Activated T-helper 2 cell treated with anti-CD3 and anti-CD28 coated beads, Interferon-gamma antibody, Interleukin-2, Interleukin-4, amounts not matched to agents 10 μg/mL and 5 μg/mL and 100 μg/mL, durations not matched to agents 14 hours and 24 hours and 36 hours (primary cell): Measurements from ENCODE around the gene S100A9. TPM values are rescaled to one million over a fixed set of nuclear protein-coding genes. Genes with fewer than 3 reads are reported as not detected.
"Not testable (repeated sequence)": the region's sequence is repeated elsewhere in the genome, so short reads cannot be mapped to it uniquely, and the experiment has no call there.

ENCODE experiments used
- DNase-seq: peaks from one replicate; pipeline ENCODE4 v3.0.0; 2021; ENCODE audit warnings: low spot score
- H3K27ac Mint-ChIP-seq: one replicate; pipeline ENCODE4 v1.8.0; 2021; ENCODE audit warnings: mixed read lengths
- H3K27me3 Mint-ChIP-seq: one replicate; pipeline ENCODE4 v1.8.0; 2021; ENCODE audit warnings: low read depth, mixed read lengths
- H3K36me3 Mint-ChIP-seq: one replicate; pipeline ENCODE4 v1.8.0; 2021; ENCODE audit warnings: low read depth, mixed read lengths
- H3K4me1 Mint-ChIP-seq: one replicate; pipeline ENCODE4 v1.8.0; 2021; ENCODE audit warnings: low read depth, mixed read lengths
- H3K4me3 Mint-ChIP-seq: one replicate; pipeline ENCODE4 v1.8.0; 2021; ENCODE audit warnings: low read depth, mild to moderate bottlenecking, moderate library complexity, mixed read lengths
- H3K9me3 Mint-ChIP-seq: one replicate; pipeline ENCODE4 v1.8.0; 2021; ENCODE audit warnings: mixed read lengths
- intact Hi-C: fragments of 100-400 bp; cut with micrococcal nuclease; formaldehyde crosslinking; loops from one replicate; pipeline ENCODE4 v1.15.1; 2023
- total RNA-seq: library from RNA; stranded (reverse); gene quantifications from 2 replicates; pipeline ENCODE4 v1.2.3, GENCODE V29; 2022

Gene S100A9
- total RNA-seq, result not detected in 2 replicates

DNA sequence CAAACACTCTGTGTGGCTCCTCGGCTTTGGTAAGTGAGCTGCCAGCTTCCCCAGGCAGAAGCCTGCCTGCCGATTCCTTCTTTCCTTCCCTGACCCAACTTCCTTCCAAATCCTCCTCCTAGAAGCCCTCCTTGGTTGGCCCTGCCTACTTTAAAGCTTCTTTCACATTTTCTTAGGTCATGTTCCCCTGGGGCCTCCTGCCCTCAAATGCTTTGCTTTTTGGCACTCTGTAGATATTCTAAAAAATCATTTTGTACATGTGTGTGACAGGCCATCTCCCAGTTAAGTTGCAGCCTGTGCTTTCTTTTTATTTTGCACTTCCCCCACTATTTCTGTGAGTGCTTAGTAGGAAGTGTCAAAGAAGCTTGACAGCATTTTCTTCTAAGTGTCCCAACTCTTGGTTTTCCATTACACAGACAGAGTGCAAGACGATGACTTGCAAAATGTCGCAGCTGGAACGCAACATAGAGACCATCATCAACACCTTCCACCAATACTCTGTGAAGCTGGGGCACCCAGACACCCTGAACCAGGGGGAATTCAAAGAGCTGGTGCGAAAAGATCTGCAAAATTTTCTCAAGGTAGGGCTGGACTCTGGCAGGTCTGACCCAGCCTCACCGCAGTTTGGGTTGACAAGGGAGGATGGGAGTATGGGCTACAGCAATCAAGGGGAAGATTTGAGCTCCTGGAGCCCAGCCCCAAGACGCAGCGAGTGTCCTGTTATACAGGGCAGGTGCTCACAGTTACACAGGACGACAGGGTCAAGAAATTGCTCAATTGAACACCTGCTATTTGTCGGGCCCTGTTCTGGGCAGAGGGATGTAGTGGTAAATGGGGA, at the start of gene S100A9:
S100A9 (plus strand) TSS at position 2 of the 838 bp plus-strand sequence; CDS start at position 432, 430 bp downstream.
- H3K27ac Mint-ChIP-seq, result no peak within 1 kb of the TSS
- DNase-seq, result no peak
- no peak within 1 kb of the TSS for H3K4me3 Mint-ChIP-seq
- H3K36me3 Mint-ChIP-seq, result no peaks in the 10 kb centered on the region
- no peaks in the 10 kb centered on the region for H3K27me3 Mint-ChIP-seq
- intact Hi-C loops, result loop anchor here (10.0 kb wide), 1 partner anchor 47 kb away; no protein-coding TSS in a partner anchor
- H3K4me1 Mint-ChIP-seq, result no peaks in the 10 kb centered on the region
- H3K9me3 Mint-ChIP-seq, result no peaks in the 10 kb centered on the region

DNA sequence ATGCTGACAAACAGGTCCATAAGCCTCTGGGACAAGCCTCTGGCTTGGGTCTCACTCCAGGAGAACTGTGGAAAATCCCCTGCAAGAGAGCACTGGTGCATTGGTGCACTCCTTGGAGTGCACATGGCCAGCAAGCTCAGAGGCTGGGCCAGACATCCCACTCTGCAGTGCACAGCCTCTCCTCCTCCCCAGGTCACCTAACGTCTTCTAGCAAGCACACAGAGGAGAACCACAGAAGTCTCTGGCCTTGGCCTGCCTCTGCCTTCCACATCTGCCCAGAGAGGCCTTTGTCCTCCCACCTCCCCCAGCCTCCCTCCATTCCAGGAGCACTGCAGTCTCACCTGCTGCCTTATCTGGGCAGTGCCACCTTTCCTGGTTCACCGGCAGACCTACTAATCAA, 49.1 kb upstream of the S100A9 start:
- H3K27me3 Mint-ChIP-seq, result peaks cover 5% of the 10 kb centered on the region

DNA sequence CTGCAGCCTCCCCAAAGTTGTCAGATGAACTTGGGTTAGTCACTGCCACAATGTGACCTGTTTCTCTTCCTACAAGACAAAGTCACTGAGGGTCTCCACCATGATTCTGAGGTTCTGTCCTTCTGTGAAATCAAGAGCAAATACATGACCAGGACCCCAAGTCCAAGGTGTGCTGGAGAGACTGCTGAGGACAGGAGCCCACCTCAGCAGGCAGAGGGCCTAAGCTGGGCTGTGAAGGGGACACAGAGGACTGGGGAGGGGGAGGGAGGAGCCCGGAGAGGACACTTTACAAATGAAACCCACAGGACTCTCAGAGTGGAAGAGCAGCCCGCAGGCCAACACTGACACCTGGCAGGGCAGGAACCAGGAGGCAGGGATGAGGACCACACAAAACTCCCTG, 48.2 kb upstream of the S100A9 start:
- H3K27ac Mint-ChIP-seq, result no peak overlapping the region
- H3K4me3 Mint-ChIP-seq, result no peak overlapping the region
- no peaks in the 10 kb centered on the region for H3K9me3 Mint-ChIP-seq
- H3K36me3 Mint-ChIP-seq, result no peaks in the 10 kb centered on the region
- no peaks in the 10 kb centered on the region for H3K4me1 Mint-ChIP-seq
- intact Hi-C loops, result no loop called here
- DNase-seq, result no peak
- peaks cover 5% of the 10 kb centered on the region for H3K27me3 Mint-ChIP-seq

More for the DNA sequence above, 49.1 kb upstream of the S100A9 start:
- no peak for DNase-seq
- H3K36me3 Mint-ChIP-seq, result no peaks in the 10 kb centered on the region
- no peaks in the 10 kb centered on the region for H3K4me1 Mint-ChIP-seq
- no peak overlapping the region for H3K4me3 Mint-ChIP-seq
- no peak overlapping the region for H3K27ac Mint-ChIP-seq
- no peaks in the 10 kb centered on the region for H3K9me3 Mint-ChIP-seq
- intact Hi-C loops, result no loop called here

DNA sequence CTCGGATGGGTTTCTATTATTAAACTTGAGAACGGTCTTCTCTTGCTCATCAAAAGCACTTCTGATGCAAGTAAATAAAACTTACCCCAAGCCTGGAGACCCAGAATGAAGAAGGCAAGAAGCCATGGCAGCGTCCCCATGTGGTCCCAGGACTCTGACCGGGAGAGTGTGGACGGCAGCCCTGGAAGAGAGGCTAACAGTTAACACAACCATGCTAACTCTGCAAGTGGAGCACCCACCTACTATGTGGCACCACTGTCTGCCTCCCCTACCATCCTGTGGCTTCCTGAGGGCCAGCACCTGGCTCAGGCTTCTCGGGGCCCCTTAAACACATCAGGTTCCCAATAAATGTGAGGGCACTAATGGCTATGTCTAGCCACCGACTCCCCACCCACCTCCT, 47.1 kb upstream of the S100A9 start:
- Mint-ChIP-seq H3K36me3 (no peaks in the 10 kb centered on the region), H3K4me1 (no peaks in the 10 kb centered on the region), H3K4me3 (no peak overlapping the region), H3K27ac (no peak overlapping the region), H3K27me3 (peaks cover 4% of the 10 kb centered on the region), H3K9me3 (no peaks in the 10 kb centered on the region)
- intact Hi-C loops, result no loop called here
- no peak for DNase-seq

DNA sequence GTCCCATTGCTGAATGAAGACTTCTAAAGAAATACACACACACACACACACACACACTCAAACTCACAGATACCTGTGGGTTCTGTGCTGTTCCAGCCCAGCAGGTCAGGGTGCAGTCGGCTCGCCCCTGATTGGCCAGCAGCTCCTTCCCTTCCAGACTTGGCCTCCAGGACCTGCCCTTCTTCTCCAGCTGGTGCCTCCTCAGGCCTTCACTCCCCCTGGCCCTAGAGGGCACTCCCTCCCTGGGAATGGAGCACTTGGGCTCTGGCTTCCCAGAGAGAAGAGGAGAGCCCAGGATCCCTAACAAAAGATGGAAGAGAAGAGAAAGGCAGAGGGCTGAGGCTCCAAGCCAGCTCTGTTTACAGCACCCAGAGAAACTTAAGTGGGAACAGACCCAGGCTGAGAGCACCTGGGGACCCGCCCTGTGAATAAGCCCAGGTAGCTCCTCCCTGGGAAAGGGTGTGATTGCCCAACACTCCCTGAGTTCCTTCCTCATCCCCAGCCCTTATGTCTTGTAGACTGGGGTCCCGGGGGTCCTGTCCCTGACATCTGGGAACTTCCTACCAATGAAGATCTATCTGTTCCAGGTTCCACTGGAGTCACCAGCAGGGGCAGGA, 45.0 kb upstream of the S100A9 start, which contains the start of gene PGLYRP3:
PGLYRP3 (minus strand) TSS at position 383 of the 617 bp plus-strand sequence. CDS start 2,287 bp downstream, outside the sequence.
- Mint-ChIP-seq H3K36me3 (no peaks in the 10 kb centered on the region), H3K27me3 (peaks cover 12% of the 10 kb centered on the region), H3K4me3 (no peak within 1 kb of the TSS), H3K4me1 (no peaks in the 10 kb centered on the region), H3K27ac (no peak within 1 kb of the TSS), H3K9me3 (no peaks in the 10 kb centered on the region)
- no peak for DNase-seq
- intact Hi-C loops, result no loop called here

DNA sequence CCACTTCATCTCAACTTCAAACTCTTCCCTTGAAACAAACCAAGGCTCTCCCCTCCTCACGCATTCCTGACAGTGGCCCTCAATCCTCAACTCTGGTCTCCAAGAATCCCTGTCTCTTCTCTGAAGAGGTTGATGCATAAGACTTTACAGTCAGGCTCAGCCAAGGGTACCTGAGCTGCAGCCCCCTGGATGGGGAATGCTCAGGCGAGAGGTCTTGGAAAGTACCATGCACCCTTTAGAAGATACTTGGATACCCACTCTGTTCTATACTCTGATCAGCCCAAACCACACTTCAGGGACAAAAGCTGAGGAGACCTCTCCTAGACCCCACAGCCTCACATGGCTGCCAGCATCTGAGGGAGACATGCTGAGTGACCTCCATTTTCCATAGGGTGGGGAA, 44.4 kb upstream of the S100A9 start:
- Mint-ChIP-seq H3K27ac (no peak overlapping the region), H3K4me3 (no peak overlapping the region), H3K27me3 (peaks cover 14% of the 10 kb centered on the region), H3K4me1 (no peaks in the 10 kb centered on the region), H3K9me3 (no peaks in the 10 kb centered on the region), H3K36me3 (no peaks in the 10 kb centered on the region)
- no peak for DNase-seq
- intact Hi-C loops, result no loop called here

DNA sequence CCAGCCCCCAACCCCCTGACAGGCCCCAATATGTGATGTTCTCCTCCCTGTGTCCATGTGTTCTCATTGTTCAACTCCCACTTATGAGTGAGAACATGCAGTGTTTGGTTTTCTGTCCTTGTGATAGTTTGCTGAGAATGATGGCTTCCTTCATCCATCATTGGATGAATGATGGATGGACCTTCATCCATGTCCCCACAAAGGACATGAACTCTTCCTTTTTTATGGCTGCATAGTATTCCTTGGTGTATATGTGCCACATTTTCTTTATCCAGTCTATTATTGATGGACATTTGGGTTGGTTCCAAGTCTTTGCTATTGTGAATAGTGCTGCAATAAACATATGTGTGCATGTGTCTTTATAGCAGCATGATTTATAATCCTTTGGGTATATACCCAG, 43.3 kb upstream of the S100A9 start:
- H3K9me3 Mint-ChIP-seq, H3K27ac Mint-ChIP-seq, intact Hi-C loops, DNase-seq, H3K4me1 Mint-ChIP-seq, H3K36me3 Mint-ChIP-seq, H3K4me3 Mint-ChIP-seq: not testable (repeated sequence)
- H3K27me3 Mint-ChIP-seq, result peaks cover 14% of the 10 kb centered on the region

DNA sequence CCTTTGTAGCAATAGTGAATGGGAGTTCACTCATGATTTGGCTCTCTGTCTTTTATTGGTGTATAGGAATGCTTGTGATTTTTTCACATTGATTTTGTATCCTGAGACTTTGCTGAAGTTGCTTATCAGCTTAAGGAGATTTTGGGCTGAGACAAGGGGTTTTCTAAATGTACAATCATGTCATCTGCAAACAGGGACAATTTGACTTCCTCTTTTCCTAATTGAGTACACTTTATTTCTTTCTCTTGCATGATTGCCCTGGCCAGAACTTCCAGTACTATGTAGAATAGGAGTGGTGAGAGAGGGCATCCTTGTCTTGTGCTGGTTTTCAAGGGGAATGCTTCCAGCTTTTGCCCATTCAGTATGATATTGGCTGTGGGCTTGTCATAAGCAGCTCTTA, 41.6 kb upstream of the S100A9 start:
- H3K27ac Mint-ChIP-seq, H3K4me1 Mint-ChIP-seq, H3K9me3 Mint-ChIP-seq, DNase-seq, H3K36me3 Mint-ChIP-seq, intact Hi-C loops, H3K4me3 Mint-ChIP-seq: not testable (repeated sequence)
- H3K27me3 Mint-ChIP-seq, result peaks cover 14% of the 10 kb centered on the region

DNA sequence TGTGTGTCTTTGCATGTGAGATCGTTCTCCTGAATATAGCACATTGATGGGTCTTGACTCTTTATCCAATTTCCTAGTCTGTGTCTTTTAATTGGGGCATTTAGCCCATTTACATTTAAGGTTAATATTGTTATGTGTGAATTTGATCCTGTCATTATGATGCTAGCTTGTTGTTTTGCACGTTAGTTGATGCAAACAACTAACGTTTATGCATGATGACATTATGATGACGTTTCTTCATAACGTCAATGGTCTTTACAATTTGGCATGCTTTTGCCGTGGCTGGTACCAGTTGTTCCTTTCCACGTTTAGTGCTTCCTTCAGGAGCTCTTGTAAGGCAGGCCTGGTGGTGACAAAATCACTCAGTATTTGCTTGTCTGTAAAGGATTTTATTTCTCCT, 39.5 kb upstream of the S100A9 start:
- DNase-seq, H3K4me3 Mint-ChIP-seq, H3K36me3 Mint-ChIP-seq, intact Hi-C loops, H3K4me1 Mint-ChIP-seq, H3K27ac Mint-ChIP-seq: not testable (repeated sequence)
- Mint-ChIP-seq H3K9me3 (peaks cover 14% of the 10 kb centered on the region), H3K27me3 (peaks cover 14% of the 10 kb centered on the region)

DNA sequence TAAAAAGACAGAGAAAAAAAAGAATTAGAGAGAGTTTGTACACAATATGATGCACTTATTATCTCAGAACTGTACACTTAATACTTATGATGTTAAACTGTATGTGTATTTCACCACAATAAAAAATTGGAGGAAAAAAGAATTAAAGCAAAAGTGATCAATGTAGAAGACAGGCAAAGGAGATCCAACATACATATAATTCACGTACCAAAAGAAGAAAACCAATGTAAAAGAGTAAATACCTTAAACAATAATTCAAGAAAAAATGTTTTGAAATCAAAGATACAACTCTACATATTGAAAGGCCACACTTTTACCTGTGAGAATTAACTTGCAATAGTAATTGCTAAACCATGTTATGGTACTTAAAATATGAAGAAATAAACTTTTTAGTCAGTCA, 35.1 kb upstream of the S100A9 start:
- Mint-ChIP-seq H3K27me3 (peaks cover 4% of the 10 kb centered on the region), H3K27ac (no peak overlapping the region), H3K4me1 (no peaks in the 10 kb centered on the region), H3K36me3 (no peaks in the 10 kb centered on the region), H3K9me3 (peaks cover 18% of the 10 kb centered on the region), H3K4me3 (no peak overlapping the region)
- intact Hi-C loops, result no loop called here
- no peak for DNase-seq

DNA sequence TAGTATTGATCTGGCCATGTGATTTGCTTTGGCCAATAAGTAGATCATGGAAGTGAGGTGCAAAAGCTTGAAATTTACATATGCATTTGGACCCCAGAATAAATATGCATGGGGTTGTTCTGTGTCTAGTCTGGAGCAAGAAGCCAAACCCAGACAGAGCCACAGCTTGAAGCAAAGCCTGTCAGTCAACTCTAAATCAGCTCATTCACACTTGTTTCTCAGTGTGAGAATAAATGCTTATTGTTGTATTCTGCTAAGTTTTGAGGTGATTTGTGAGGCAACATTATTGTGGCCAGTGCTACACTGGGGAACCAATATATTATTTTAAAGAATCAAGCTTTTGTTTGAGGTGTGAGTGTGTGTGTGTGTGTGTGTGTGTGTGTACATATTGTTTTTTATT, 32.7 kb upstream of the S100A9 start:
- H3K27ac Mint-ChIP-seq, result no peak overlapping the region
- intact Hi-C loops, result no loop called here
- no peaks in the 10 kb centered on the region for H3K4me1 Mint-ChIP-seq
- peaks cover 1% of the 10 kb centered on the region for H3K27me3 Mint-ChIP-seq
- no peak overlapping the region for H3K4me3 Mint-ChIP-seq
- no peak for DNase-seq
- H3K9me3 Mint-ChIP-seq, result peaks cover 18% of the 10 kb centered on the region
- H3K36me3 Mint-ChIP-seq, result no peaks in the 10 kb centered on the region

DNA sequence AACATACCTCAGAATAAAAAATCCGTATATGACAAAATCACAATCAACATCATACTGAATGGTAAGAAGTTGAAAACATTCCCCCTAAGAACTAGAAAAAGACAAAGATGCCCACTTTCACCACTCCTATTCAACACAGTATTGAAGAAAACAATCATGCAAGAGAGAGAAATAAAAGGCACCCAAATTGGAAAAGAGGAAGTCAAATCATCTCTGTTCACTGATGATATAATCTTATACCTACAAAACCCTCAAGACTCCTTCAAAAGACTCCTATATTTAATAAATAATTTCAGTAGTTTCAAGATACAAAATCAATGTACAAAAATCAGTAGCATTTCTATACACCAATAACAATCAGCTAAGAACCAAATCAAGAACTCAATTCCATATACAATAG, 23.8 kb upstream of the S100A9 start:
- H3K4me1 Mint-ChIP-seq, result no peaks in the 10 kb centered on the region

DNA sequence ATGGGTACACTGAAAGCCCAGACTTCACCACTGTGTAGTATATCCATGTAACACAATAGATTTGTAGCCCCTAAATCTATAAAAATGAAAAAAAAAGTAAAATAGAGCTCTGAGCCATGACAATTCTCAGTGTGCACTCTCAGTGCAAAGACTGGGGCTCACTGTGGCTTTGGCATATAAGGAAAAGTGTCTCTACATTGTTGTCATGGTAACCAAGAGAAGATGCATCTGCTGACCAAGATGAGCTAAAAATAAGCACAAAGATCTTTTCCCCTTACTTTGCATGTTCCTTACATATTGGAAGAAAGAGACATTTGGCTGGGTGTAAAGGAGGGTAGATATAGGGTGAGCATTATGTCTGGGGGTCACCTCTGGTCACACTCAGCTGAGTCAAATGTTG, 21.0 kb upstream of the S100A9 start:
- H3K27ac Mint-ChIP-seq, result no peak overlapping the region
- H3K9me3 Mint-ChIP-seq, result no peaks in the 10 kb centered on the region
- H3K36me3 Mint-ChIP-seq, result no peaks in the 10 kb centered on the region
- no peak for DNase-seq
- H3K4me1 Mint-ChIP-seq, result peaks cover 3% of the 10 kb centered on the region
- H3K27me3 Mint-ChIP-seq, result peaks cover 17% of the 10 kb centered on the region
- no peak overlapping the region for H3K4me3 Mint-ChIP-seq
- intact Hi-C loops, result no loop called here

More for the DNA sequence above, 23.8 kb upstream of the S100A9 start:
- no peak for DNase-seq
- Mint-ChIP-seq H3K9me3 (peaks cover 7% of the 10 kb centered on the region), H3K4me3 (no peak overlapping the region), H3K36me3 (no peaks in the 10 kb centered on the region), H3K27ac (no peak overlapping the region), H3K27me3 (peaks cover 16% of the 10 kb centered on the region)
- intact Hi-C loops, result no loop called here
